MM.1S (cell line): ENCODE measurements around the gene ZNF197.
"Not testable (repeated sequence)": the region's sequence is repeated elsewhere in the genome, so short reads cannot be mapped to it uniquely, and the experiment has no call there.

ENCODE experiments used
- EZH2 ChIP-seq: fragments of 300-600 bp; sonication (generic); optimal IDR thresholded peaks from 2 replicates; pipeline ENCODE3; 2017; ENCODE audit warnings: low read depth, mild to moderate bottlenecking, antibody characterized with exemption, low read length, mixed read lengths
- TF ChIP-seq, protein P1 (sequence below): fragments of 300-600 bp; sonication (generic); IDR thresholded peaks from 2 replicates; pipeline ENCODE4 v1.5.1; 2016; ENCODE audit warnings: antibody characterized with exemption, low read length, mixed read lengths

GRCh38 chr3:44673466-44673865 lies 48.6 kb downstream of the ZNF197 start:
- TF ChIP-seq, protein P1, sequence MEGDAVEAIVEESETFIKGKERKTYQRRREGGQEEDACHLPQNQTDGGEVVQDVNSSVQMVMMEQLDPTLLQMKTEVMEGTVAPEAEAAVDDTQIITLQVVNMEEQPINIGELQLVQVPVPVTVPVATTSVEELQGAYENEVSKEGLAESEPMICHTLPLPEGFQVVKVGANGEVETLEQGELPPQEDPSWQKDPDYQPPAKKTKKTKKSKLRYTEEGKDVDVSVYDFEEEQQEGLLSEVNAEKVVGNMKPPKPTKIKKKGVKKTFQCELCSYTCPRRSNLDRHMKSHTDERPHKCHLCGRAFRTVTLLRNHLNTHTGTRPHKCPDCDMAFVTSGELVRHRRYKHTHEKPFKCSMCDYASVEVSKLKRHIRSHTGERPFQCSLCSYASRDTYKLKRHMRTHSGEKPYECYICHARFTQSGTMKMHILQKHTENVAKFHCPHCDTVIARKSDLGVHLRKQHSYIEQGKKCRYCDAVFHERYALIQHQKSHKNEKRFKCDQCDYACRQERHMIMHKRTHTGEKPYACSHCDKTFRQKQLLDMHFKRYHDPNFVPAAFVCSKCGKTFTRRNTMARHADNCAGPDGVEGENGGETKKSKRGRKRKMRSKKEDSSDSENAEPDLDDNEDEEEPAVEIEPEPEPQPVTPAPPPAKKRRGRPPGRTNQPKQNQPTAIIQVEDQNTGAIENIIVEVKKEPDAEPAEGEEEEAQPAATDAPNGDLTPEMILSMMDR = not testable (repeated sequence)
- TF ChIP-seq EZH2 = not testable (repeated sequence)
